Epithelial cell of prostate (primary cell): ENCODE measurements around the gene AKAP3.

Source experiments
- DNase-seq: peaks from one replicate; pipeline ENCODE4 v3.0.0-alpha.2; 2011; ENCODE audit warnings: low read depth, low spot score
- H3K27ac ChIP-seq: fragments of 450-650 bp; 2 replicates; pipeline ENCODE4 v1.5.1; 2017; ENCODE audit warnings: mild to moderate bottlenecking

AKAP3 gene

DNA sequence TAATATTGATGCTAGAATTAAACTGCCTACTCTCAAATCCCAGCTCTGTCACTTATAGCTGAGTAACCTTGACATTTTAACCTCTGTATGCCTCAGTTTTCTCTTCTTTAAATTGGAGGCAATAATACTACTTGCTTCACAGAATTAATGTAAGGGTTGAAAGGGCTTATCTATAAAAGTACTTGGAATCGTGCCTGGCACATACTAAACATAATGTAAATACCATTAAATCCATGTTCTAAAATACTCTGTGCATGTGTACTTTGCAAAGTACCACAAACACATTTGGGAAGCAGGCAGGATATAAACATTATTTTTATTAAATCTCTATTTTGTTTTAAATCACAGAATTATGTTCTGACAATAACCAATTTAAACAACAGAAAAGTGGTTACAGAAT is 44.9 kb downstream of the AKAP3 start:
- DNase-seq: no peak
- H3K27ac ChIP-seq: no peak overlapping the region

DNA sequence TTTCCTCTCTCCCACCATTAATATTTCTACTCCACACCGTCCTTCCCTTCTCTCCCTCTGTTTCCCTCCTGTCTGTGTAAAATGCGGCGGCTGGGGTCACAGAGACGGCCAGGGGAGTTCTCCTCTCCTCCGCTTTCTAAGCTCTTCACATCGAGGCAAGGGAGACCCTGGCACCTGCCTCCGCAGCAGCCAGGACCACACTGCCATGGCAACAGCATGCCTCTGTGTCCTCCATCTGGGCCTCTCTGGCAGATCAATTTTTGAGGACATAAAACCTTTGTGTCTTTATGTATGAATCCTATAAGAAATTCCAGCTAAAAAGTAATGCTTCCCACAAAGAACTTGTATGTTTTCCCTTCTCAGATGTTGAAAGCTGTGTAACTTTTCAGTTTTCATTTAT is 45.4 kb downstream of the AKAP3 start:
- no peak overlapping the region for H3K27ac ChIP-seq
- no peak for DNase-seq

DNA sequence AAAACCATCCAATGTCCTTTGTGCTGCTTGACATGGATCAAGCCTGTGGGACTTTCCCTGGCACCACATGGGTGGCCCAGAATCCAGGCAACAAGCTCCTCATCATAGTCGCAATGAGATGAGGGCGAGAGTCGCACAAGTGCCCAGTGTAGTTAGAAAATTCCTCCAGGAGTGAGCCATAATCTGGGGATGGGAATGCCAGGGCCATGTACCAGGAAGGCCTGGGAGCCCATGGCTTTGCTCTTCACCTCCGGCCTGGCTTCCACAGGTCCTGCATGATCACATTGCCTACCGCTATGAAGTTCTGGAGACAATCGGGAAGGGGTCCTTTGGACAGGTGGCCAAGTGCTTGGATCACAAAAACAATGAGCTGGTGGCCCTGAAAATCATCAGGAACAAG is 53.0 kb downstream of the AKAP3 start:
- no peak for DNase-seq
- no peak overlapping the region for H3K27ac ChIP-seq

DNA sequence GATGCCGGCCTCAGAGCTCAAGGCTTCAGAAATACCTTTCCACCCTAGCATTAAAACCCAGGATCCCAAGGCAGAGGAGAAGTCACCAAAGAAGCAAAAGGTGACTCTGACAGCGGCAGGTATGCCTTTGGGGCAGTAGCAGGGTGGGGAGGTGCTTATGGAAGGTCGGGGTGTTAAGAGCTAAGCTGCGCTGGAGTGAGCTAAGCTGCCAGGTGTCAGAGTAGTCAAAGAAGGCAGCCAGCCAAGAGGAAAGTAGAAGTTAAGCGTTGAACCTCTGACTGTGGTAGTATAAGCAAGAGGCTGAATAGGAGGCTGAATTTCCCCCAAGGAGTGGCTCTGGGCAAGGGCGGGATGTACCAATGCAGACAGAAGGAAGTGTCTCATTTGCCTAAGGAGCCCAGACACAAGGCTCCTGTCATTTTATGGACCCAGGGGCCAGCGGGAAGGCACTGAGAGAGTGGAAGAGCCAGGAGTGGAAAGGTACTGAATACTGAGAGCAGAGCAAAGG is 57.6 kb downstream of the AKAP3 start:
- no peak for DNase-seq
- no peak overlapping the region for H3K27ac ChIP-seq

DNA sequence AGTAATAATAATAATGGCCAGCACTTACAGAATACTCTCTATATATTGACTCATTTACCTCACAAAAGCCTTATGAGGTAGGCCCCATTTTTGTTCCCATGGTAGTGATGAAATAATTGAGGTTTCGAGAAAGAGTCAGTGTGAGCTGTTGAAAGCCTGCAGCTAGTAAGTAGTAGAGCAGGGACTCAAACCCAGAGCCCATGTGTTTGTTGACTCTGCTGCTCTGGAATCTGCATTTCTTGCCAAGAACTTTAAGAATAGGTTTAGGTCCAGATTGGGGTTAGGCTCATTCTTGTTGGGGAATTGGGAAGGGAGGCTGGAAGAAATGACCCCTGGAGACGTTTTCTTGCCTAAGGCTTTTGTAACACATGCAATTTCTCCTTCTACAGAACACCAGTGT is 58.9 kb downstream of the AKAP3 start:
- DNase-seq: no peak
- H3K27ac ChIP-seq: no peak overlapping the region

DNA sequence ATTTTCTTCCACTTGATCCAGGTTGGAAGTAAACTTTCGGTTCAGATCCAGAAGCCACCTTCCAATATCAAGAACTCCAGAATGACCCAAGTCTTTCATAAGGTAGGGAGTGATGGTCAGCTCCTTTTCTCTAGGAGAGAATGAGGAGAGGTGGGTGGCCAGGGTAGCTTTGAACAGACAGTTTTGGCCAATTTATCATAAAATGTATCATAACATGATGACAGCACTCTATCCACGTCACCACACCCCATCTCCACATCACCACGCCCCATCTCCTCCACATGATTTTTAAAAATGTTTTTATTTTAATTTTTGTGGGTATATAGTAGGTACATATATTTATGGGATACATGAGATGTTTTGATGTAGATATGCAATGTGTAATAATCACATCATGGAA is 59.9 kb downstream of the AKAP3 start:
- no peak for DNase-seq
- no peak overlapping the region for H3K27ac ChIP-seq

DNA sequence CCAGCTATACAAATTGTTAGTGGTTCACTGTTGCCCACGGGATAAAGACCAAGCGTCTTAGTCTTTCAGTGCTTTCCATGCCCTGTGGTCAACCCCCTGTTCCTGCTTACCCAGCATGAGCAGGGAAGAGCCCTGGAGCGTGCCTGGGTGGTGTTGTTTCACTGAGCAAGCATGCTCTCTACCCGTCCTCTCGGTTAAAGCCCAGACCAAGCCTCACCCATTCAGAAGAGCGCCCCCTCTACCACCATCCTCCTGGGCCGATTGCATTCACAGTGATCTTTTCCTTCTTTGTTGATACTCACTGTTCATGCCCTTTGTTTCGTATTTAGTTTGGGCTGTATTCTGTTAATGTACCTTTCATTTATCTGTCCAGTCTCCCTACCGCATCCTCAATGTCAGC is 61.7 kb downstream of the AKAP3 start:
- no peak for DNase-seq
- H3K27ac ChIP-seq: no peak overlapping the region

DNA sequence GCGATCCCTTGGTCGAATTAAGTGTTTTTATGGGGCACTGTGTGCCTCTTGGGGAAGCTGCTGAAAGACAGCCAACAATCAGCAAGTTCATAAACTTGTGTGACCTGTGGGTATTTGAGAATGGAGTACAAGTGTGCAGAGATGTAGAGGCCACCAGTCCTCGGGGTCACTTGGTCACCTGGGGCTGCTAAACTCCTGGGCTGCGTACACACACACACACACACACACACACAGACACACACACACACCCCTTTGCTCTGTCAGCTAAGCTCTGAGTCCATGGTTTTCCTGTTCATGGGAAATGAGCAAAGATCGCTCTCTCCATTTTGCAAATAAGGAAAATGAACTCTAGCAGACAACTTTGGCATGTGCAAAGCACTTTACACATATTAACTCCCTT is 62.4 kb downstream of the AKAP3 start:
- DNase-seq: no peak

DNA sequence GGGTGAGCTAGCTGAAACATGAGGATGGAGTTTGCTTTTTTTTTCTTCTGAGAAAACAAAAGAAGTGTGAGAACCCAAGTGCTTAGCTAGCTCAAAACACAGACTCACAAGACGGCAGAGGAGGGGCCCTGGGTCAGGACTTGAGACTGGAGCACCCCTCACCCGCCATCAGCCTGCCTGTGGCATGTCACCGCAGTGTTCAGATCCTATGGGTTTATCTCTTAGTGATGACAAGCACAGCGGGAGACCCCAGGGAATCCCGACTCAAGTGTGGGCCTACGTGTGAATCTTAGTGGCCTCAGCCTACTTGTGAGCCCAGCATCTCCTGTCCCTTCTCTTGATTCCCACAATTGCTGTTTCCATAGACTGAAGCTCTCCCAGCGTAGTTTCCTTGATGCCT is 64.0 kb downstream of the AKAP3 start:
- DNase-seq: no peak
- H3K27ac ChIP-seq: no peak overlapping the region

More for the DNA sequence above, 62.4 kb downstream of the AKAP3 start:
- no peak overlapping the region for H3K27ac ChIP-seq

DNA sequence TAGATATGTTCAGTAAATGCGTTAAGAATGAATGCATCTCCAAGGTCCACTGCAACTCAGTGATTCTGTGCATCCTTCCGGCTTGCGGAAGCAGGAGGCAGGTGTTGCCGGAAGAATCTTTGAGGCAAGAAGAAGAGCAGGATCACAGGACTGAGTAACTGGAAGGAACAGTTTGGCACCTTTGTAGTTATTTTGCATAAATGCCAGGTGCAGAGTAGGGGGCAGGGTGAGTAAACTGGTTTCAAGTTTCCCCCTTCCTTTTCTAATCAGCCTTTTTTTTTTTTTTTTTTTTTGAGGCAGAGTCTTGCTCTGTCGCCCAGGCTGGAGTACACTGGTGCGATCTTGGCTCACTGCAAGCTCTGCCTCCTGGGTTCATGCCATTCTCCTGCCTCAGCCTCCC is 64.6 kb downstream of the AKAP3 start:
- no peak for DNase-seq
- no peak overlapping the region for H3K27ac ChIP-seq

DNA sequence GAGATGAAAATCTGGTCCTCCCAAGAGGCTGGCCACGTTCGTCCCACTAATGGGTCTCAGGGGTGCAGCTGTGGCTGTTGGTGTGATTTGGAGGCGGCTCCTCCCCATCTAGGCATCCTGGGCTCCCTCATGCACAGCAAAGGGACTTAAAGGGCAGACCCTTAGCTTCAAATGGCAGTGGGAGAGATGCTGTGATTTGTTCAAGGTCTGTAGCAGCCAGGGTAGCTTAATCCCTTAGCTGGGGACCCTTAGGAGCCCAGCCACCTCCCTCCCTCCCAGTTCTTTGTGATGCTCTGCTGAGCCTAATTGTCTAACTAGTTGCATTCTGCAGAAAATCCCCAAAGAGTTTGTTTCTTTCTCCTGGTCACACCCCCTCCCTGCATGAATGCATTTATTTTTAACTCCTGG is 68.6 kb downstream of the AKAP3 start:
- no peak overlapping the region for H3K27ac ChIP-seq
- no peak for DNase-seq

DNA sequence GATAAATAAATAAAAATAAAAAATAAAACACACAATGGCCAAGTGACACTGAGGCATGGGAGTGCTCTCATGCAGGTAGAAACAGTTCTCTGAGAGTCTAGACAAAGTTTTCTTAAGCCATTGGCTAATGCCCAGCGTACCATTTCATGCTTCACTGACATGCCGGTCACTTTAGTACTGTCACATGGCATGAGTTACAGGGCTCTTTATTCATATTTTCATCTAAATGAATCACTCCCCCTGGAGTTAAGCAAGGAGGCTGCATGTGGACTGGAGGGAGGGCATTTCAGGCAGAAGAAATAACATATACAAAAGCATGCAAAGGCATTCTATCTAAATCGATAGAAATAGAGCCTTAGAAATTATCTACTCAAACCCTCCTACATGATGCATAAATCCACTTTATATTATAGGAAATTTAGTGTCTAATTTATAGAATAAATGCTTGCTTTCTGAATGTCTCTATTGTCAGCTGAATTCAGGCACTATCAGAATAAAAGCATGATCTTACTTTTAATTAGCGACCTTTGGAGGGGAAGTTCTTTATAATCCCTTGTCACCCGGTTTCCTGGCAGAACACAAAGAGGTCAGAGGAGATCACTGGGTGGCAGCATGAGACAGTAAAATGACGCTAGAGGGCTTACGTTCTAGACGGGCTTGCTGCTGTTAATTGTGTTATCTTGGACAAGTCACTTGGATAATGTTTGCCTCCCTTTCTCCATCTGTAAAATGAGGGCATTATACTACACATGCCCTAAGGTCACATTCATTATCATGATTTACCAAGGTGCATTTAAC is 69.3 kb downstream of the AKAP3 start:
- no peak for DNase-seq

DNA sequence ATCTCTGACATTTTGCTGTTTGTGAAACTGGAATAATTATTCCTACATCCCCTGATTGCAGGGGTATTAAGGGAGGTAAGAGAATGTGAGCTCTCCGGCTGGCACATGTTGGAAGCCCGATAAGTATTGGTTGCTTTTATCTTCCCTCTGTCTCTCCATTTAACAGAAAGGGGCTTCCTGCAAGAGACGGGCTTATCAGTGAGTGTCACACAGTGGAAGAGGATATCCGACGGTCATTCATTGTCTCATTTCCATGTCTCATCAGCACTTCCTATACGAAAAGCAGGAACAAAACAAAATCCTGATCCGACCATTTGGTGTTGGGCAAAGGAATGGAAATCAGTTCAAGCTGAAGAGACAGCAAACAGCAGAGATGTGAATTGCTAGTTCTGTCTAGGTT is 76.2 kb downstream of the AKAP3 start:
- no peak for DNase-seq

More for the DNA sequence above, 69.3 kb downstream of the AKAP3 start:
- H3K27ac ChIP-seq: no peak overlapping the region

DNA sequence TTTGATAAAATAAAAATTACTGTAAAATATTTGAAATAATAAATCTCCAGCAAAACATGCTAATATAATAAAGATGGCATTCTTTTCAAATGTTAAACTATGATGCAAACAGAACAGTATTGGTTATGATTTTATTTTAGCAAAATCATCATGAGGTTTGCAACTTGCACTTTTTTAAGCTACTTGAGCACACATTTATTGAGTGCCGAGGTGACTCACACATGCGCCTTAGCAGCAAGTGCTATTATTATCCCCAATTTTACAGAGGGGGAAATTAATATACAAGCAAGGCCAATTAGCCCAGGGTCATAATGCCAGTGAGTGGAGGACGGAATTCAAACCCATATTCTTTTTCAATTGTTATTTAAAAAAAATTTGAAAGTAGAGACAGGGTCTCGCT is 79.6 kb downstream of the AKAP3 start:
- no peak overlapping the region for H3K27ac ChIP-seq
- DNase-seq: no peak

More for the DNA sequence above, 76.2 kb downstream of the AKAP3 start:
- H3K27ac ChIP-seq: no peak overlapping the region

DNA sequence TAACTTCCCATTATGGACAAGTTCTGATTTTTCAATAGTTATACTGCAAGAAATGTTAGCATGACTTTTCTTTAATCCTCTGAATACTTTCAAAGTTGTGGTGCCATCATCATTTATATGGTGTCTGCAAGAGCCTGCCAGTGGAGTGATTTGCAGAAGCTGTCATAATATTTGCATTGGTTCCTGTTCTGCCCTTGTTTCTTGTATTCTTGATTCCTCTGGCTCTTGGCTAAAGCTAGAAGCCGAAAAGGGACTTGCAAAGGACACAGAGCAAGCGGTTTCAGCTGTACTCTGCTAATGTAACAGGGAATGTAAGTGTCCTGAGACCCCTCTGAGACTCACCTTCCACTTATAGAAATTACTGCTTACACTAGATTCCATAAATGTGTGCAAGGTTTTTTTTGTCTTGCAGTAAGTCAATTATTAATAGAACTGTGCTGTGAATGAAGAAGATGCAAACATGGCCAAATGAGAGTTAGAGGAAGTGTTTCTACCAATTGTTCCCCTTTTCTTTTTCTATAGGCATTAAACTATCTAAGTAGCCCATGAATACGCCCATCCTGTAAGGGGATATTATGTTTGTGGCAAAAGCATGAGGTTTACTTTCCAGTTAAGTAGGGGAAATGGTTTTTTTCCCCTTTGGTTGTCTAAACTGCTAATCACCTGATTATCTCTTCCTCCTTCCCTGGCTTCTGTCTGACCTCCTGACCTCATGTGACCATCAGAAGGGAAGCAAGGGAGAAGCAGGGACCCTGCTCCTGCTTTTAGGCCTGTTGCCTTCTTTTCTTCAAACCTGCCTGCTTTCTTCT is 81.6 kb downstream of the AKAP3 start:
- no peak overlapping the region for H3K27ac ChIP-seq
- no peak for DNase-seq

DNA sequence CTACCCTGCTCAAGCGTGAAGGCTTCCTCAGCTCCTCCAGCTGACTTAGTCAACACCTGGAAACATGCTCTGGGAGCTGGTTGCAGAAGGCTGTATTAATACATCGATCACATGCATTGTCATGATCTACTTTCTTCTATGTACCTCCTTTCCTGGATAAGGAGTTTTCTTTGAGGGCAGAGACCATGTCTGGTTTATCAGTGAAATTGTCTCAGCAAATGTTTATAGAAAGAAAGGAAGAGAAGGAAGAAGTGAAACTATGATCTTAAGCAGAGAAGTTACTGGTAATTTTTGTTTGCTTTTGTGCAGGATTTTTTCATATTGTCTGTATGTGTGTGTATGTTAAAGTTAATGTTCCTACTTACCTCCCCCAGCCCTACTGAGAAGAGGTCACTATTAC is 82.4 kb downstream of the AKAP3 start:
- H3K27ac ChIP-seq: no peak overlapping the region

More for the DNA sequence above, 82.4 kb downstream of the AKAP3 start:
- DNase-seq: no peak
